ENCODE measurements around the gene KLK3.
"Not testable (repeated sequence)": the region's sequence is repeated elsewhere in the genome, so short reads cannot be mapped to it uniquely, and the experiment has no call there.

KLK3 gene

GRCh38 chr19:50859849-50860248 is 5.1 kb downstream of the KLK3 start:
- DNase-seq (ENCODE audit: low read depth in 1 of 2, low spot score in 1 of 2): no peak

DNA sequence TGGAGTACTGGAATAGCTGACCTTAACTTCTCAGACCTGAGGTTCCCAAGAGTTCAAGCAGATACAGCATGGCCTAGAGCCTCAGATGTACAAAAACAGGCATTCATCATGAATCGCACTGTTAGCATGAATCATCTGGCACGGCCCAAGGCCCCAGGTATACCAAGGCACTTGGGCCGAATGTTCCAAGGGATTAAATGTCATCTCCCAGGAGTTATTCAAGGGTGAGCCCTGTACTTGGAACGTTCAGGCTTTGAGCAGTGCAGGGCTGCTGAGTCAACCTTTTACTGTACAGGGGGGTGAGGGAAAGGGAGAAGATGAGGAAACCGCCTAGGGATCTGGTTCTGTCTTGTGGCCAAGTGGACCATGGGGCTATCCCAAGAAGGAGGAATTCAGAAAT is 6.3 kb downstream of the KLK3 start:
- DNase-seq (ENCODE audit: low read depth in 1 of 2, low spot score in 1 of 2): no peak

DNA sequence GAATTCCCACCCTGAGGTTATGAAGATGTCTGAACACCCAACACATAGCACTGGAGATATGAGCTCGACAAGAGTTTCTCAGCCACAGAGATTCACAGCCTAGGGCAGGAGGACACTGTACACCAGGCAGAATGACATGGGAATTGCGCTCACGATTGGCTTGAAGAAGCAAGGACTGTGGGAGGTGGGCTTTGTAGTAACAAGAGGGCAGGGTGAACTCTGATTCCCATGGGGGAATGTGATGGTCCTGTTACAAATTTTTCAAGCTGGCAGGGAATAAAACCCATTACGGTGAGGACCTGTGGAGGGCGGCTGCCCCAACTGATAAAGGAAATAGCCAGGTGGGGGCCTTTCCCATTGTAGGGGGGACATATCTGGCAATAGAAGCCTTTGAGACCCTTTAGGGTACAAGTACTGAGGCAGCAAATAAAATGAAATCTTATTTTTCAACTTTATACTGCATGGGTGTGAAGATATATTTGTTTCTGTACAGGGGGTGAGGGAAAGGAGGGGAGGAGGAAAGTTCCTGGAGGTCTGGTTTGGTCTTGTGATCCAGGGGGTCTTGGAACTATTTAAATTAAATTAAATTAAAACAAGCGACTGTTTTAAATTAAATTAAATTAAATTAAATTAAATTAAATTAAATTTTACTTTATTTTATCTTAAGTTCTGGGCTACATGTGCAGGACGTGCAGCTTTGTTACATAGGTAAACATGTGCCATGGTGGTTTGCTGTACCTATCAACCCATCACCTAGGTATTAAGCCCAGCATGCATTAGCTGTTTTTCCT is 7.0 kb downstream of the KLK3 start:
- DNase-seq (ENCODE audit: low read depth in 1 of 2, low spot score in 1 of 2): no peak

GRCh38 chr19:50869479-50869878 is 14.8 kb downstream of the KLK3 start:
- no peak for DNase-seq (ENCODE audit: low read depth in 1 of 2, low spot score in 1 of 2)

GRCh38 chr19:50870417-50871089 is 15.8 kb downstream of the KLK3 start:
- no peak for DNase-seq (ENCODE audit: low read depth in 1 of 2, low spot score in 1 of 2)

GRCh38 chr19:50873056-50873455 is 18.3 kb downstream of the KLK3 start, which contains the start of gene KLK2:
KLK2 (plus strand) TSS chr19:50873439; CDS start chr19:50873474, 35 bp downstream.
- no peak for DNase-seq (ENCODE audit: low read depth in 1 of 2, low spot score in 1 of 2)

- DNase-seq (ENCODE audit: low read depth in 1 of 2, low spot score in 1 of 2): no peak
These were observed 19.5 kb downstream of the KLK3 start for GRCh38 chr19:50874211-50874610.

DNA sequence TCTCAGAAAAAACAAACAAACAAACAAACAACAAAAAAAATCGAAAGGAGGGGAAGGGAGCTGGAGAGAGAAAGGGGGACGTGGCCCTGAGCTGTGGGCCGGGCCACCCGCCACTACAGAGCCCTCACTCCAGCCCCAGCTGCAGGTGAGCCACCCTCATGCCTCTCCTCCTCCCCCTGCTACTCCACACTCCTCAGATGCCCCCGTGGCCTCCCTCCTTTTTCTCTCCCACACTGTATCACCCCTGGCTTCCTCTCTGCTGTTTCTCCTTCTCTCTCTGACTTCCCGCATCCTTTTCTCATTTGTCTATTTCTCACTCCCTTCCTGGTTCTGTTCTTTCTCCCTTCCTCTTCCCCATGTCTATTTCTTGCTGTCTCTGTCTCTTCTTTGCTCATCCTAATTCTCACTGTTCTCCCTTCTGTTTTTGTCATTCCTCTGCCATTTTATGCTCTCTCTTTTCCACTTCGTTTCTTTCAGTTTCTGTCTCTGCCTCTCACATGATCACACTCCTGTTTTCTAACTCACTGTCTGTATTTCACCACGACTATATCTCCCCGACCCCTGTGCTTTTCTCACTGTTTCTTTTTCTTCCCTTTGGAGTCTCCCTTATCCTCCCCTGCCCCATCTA is 21.2 kb downstream of the KLK3 start:
- DNase-seq (ENCODE audit: low read depth in 1 of 2, low spot score in 1 of 2): no peak

DNA sequence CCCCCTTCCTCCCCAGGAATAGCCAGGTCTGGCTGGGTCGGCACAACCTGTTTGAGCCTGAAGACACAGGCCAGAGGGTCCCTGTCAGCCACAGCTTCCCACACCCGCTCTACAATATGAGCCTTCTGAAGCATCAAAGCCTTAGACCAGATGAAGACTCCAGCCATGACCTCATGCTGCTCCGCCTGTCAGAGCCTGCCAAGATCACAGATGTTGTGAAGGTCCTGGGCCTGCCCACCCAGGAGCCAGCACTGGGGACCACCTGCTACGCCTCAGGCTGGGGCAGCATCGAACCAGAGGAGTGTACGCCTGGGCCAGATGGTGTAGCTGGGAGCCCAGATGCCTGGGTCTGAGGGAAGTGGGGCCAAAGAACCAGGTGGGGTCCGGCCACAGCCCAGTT is 21.7 kb downstream of the KLK3 start:
- DNase-seq (ENCODE audit: low read depth in 1 of 2, low spot score in 1 of 2): no peak

DNA sequence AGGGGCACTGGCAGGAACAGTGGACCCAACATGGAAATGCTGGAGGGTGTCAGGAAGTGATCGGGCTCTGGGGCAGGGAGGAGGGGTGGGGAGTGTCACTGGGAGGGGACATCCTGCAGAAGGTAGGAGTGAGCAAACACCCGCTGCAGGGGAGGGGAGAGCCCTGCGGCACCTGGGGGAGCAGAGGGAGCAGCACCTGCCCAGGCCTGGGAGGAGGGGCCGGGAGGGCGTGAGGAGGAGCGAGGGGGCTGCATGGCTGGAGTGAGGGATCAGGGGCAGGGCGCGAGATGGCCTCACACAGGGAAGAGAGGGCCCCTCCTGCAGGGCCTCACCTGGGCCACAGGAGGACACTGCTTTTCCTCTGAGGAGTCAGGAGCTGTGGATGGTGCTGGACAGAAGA is 22.6 kb downstream of the KLK3 start:
- DNase-seq (ENCODE audit: low read depth in 1 of 2, low spot score in 1 of 2): no peak

- DNase-seq (ENCODE audit: low read depth in 1 of 2, low spot score in 1 of 2): no peak
These were observed 24.1 kb downstream of the KLK3 start for GRCh38 chr19:50878851-50879250.

- no peak for DNase-seq (ENCODE audit: low read depth in 1 of 2, low spot score in 1 of 2)
These were observed 25.5 kb downstream of the KLK3 start for GRCh38 chr19:50880241-50880640.

- DNase-seq (ENCODE audit: low read depth in 1 of 2, low spot score in 1 of 2): no peak
These were observed 27.5 kb downstream of the KLK3 start for GRCh38 chr19:50882188-50882587.

DNA sequence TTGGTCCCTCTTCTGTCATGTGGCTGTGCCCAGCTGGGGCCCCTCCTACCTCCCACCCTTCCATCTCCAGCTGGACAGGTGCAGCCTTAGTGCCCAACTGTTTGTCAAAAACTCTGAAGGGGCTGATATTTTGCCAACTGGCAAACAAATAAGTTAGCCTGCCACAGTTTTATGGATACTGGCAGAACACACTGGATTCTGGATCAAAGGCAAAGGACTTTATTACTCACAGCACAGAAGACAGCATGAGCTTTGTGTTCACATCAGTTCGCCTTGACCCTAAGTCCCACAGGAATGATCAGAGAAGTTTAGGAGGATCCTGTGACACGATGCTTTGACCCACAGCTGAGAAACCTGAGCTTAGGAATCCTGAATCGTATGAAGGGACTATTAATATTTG is 34.9 kb downstream of the KLK3 start:
- no peak for DNase-seq (ENCODE audit: low read depth in 1 of 2, low spot score in 1 of 2)

- DNase-seq (ENCODE audit: low read depth in 1 of 2, low spot score in 1 of 2): no peak
These were observed 35.9 kb downstream of the KLK3 start for GRCh38 chr19:50890422-50891252.

DNA sequence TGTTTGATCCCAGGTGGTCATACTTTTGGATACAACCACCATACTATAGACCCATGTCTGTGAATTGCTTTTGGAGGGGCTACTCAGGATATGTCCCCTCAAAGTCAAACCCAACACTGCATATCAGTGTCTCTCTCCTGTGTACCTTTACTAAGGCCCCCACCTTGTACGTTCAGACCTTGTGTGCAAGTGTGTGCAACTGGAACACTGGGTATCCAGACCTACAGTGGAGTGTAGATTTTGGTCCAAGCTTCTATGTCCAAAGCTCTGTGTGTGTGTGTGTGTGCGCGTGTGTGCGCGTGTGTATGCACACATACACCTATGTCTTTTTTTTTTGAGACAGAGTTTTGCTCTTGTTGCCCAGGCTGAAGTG is 36.5 kb downstream of the KLK3 start:
- DNase-seq (ENCODE audit: low read depth in 1 of 2, low spot score in 1 of 2): no peak

DNA sequence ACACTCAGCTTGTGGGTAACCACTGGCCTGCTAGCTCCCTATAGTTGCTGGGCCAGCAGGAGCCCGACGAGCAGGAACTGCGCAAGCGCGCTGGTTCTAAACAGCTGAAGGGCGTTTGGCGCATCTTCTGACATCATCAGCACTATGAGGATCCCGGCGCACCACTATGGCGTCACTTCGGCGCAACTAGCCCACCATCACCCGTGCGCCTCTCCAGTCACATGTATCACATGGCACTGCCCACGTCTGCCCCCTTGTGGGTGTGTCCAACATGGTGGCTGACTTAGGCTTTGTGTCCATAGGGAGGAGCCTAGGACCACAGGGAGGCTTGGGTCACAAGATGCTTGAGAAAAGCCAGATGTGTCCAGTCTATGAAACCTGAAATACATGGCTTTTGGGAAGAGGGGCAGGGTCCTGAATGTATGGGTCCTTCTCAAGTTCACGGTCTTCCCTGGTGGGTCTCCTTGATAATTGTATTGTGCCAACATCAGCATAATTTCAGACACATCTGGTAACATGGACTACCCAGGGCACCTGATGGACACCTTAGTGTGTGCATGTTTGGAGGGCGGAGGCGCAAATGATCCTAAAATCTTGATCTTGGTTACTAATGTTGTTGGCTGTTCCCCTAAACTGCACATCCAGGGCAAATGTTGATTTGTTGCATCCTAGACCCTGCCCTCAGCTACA is 38.5 kb downstream of the KLK3 start:
- no peak for DNase-seq (ENCODE audit: low read depth in 1 of 2, low spot score in 1 of 2)

GRCh38 chr19:50894478-50895356 is 40.0 kb downstream of the KLK3 start:
- DNase-seq (ENCODE audit: low read depth in 1 of 2, low spot score in 1 of 2): no peak

GRCh38 chr19:50896089-50896590 is 41.4 kb downstream of the KLK3 start:
- DNase-seq (ENCODE audit: low read depth in 1 of 2, low spot score in 1 of 2): not testable (repeated sequence)
